Adrenal gland (tissue), 12 donors: ENCODE data around the gene LIF. TPM values are rescaled to one million over a fixed set of nuclear protein-coding genes. Genes with fewer than 3 reads are reported as not detected.

Experiments
- DNase-seq, 7 donors: peaks; one replicate each; pipeline ENCODE4 v3.0.0-alpha.2; 2019 to 2020
- H3K27ac ChIP-seq, 5 donors: fragments of 200-600 bp; sonication (generic) in 4 of 5; 1 replicate in 3 of 5; 2 replicates in 2 of 5; pipeline versions ENCODE4 v1.5.1 to v1.8.0; 2016 to 2020; ENCODE audit warnings: mild to moderate bottlenecking in 1 of 5
- H3K27me3 ChIP-seq: fragments of 200-600 bp; 2 replicates; pipeline ENCODE4 v1.8.0; 2021
- H3K36me3 ChIP-seq, 2 donors: fragments of 200-600 bp; replicated peaks in 1 of 2; 1 replicate in 1 of 2; 2 replicates in 1 of 2; pipeline versions ENCODE4 v1.5.1 to v1.8.0; 2018 to 2022
- H3K4me1 ChIP-seq, 2 donors: fragments of 200-600 bp; replicated peaks in 1 of 2; 1 replicate in 1 of 2; 2 replicates in 1 of 2; pipeline versions ENCODE4 v1.5.1 to v1.8.0; 2018 to 2021
- H3K4me3 ChIP-seq, 4 donors: fragments of 200-600 bp; sonication (generic) in 3 of 4; one replicate each; pipeline ENCODE4 v1.5.1; 2016 to 2018
- H3K9me3 ChIP-seq, 3 donors: fragments of 200-600 bp; sonication (generic) in 1 of 3; replicated peaks in 1 of 3; 1 replicate in 2 of 3; 2 replicates in 1 of 3; pipeline versions ENCODE4 v1.5.1 to v1.8.0; 2016 to 2021
- CTCF ChIP-seq, 6 experiments: fragments of 450-650 bp in 4 of 6; fragments of 200-600 bp in 2 of 6; sonication (generic) in 1 of 6; IDR thresholded peaks; 1 replicate in 5 of 6; 2 replicates in 1 of 6; pipeline versions ENCODE4 v1.5.1 to v1.8.0; 2016 to 2021; ENCODE audit warnings: antibody characterized with exemption in 6 of 6, mild to moderate bottlenecking in 2 of 6, moderate library complexity in 1 of 6
- POLR2A ChIP-seq, 2 donors: fragments of 450-650 bp; IDR thresholded peaks; one replicate each; pipeline ENCODE4 v1.6.1; 2017; ENCODE audit warnings: antibody characterized with exemption in 2 of 2, mild to moderate bottlenecking in 2 of 2, moderate library complexity in 1 of 2
- WGBS, 4 donors: extraction: QIAGEN DNeasy Blood & Tissue Kit in 2 of 4; methylation state at CpG; one replicate each; pipeline versions ENCODE4 v1.1.5 to v1.1.7; 2013 to 2017; 5-methylcytosine and 5-hydroxymethylcytosine counted together
- intact Hi-C, 2 donors: fragments of 100-400 bp; cut with DNase I; formaldehyde crosslinking; loops; one replicate each; pipeline versions ENCODE4 v1.14.1 to v1.15.0; 2022 to 2023
- polyA plus RNA-seq, 3 donors: library from polyadenylated mRNA; stranded (reverse); fragments of 200-250 nt in 2 of 3; fragments of 350-450 nt in 1 of 3; fragmentation: Illumina TruSeq in 1 of 3; extraction: RNeasy Lipid Tissue Mini Kit (QIAGEN cat#74804) in 1 of 3; gene quantifications; one replicate each; pipeline ENCODE4 v1.2.3, GENCODE V29; 2013 to 2014
- total RNA-seq, 9 donors: library from RNA; depleted of rRNA in 4 of 9; stranded (reverse); fragments of >200 nt in 4 of 9; fragments of 120-200 nt in 1 of 9; fragmentation: NEBNext Ultra II Directional in 1 of 9; extraction: Animal tissue kit (Norgen Biotek cat#: 25700) in 1 of 9; gene quantifications; one replicate each; pipeline versions ENCODE4 v1.1.0 to v1.2.4, GENCODE V29; 2013 to 2023
- donor health status: healthy with polysubstance abuse.
- donor health status: Bipolar disorder and iron deficiency.
- donor health status: DM: yes; HTN: yes; CAD: no.
- donor health status: DM: no; HTN: no; CAD: no.
- donor health status: DM: no; HTN: no; CAD: no.
- donor health status: DM: yes; HTN: yes; CAD: no.

The LIF gene
- total and polyA plus RNA-seq, 12 donors: 0.06 to 9.3 (median 1.5) TPM

- H3K27ac ChIP-seq: peak within 1 kb of the TSS; percentile 10 to 87 (median 53)
- DNase-seq: peak; percentile 50 to 76 (median 62)
- no peaks in the 10 kb centered on the region for H3K27me3 ChIP-seq
- no peaks in the 10 kb centered on the region for H3K36me3 ChIP-seq
- 65 to 84% (median 70%) methylated on average over 14 to 35 of the region's 35 CpGs for WGBS, 4 donors
- intact Hi-C loops: no loop called here
- H3K4me1 ChIP-seq: peaks cover 0 to 9% of the 10 kb centered on the region in 2 donors
- no peak for TF ChIP-seq POLR2A (IDR thresholded peaks at IDR 0.05)
- TF ChIP-seq CTCF (IDR thresholded peaks at IDR 0.05): no peak
- no peaks in the 10 kb centered on the region for H3K9me3 ChIP-seq
- H3K4me3 ChIP-seq: peak within 1 kb of the TSS in 2 of 4 donors; percentile 3 to 33
These were observed 20.2 kb upstream of the LIF start, which contains the start of gene OSM for GRCh38 chr22:30266445-30267381. Gene OSM, minus strand, starts transcription at chr22:30266851. Its CDS starts 52 bp downstream, at chr22:30266799.

- DNase-seq: peak in 2 of 7 donors; percentile 56 to 58
- TF ChIP-seq CTCF (IDR thresholded peaks at IDR 0.05): no peak
- TF ChIP-seq POLR2A (IDR thresholded peaks at IDR 0.05): peak in 1 of 2 donors; percentile 12
- no peaks in the 10 kb centered on the region for H3K36me3 ChIP-seq
- WGBS, 4 donors: 64 to 86% (median 65%) methylated on average over 11 to 24 of the region's 24 CpGs
- no peaks in the 10 kb centered on the region for H3K9me3 ChIP-seq
- intact Hi-C loops: no loop called here
- H3K27ac ChIP-seq: peak overlapping the region; percentile 10 to 87 (median 53)
- H3K27me3 ChIP-seq: no peaks in the 10 kb centered on the region
- H3K4me1 ChIP-seq: peaks cover 0 to 9% of the 10 kb centered on the region in 2 donors
- peak overlapping the region in 1 of 4 donors; percentile 33 for H3K4me3 ChIP-seq
These were observed 19.4 kb upstream of the LIF start for GRCh38 chr22:30265823-30266444.

GRCh38 chr22:30265131-30265720 lies 18.7 kb upstream of the LIF start:
- no peaks in the 10 kb centered on the region for H3K9me3 ChIP-seq
- peak overlapping the region in 1 of 5 donors; percentile 87 for H3K27ac ChIP-seq
- H3K27me3 ChIP-seq: no peaks in the 10 kb centered on the region
- no peak for DNase-seq
- H3K36me3 ChIP-seq: no peaks in the 10 kb centered on the region
- TF ChIP-seq POLR2A (IDR thresholded peaks at IDR 0.05) (no peak), CTCF (IDR thresholded peaks at IDR 0.05) (no peak)
- intact Hi-C loops: no loop called here
- WGBS, 4 donors: 82 to 100% (median 86%) methylated on average over 2 to 9 of the region's 9 CpGs
- H3K4me3 ChIP-seq: no peak overlapping the region
- H3K4me1 ChIP-seq: peaks cover 0 to 9% of the 10 kb centered on the region in 2 donors

GRCh38 chr22:30263883-30264282 lies 17.3 kb upstream of the LIF start:
- intact Hi-C loops: loop anchor here (5.0 kb wide), 2 partner anchors 123 to 218 kb away; partner anchors contain the start of gene RNF215 (in 2 of the 2)
- Histone ChIP-seq H3K4me1 (peaks cover 0 to 9% of the 10 kb centered on the region in 2 donors), H3K4me3 (no peak overlapping the region), H3K27me3 (no peaks in the 10 kb centered on the region), H3K9me3 (no peaks in the 10 kb centered on the region), H3K27ac (no peak overlapping the region), H3K36me3 (no peaks in the 10 kb centered on the region)
- TF ChIP-seq CTCF (IDR thresholded peaks at IDR 0.05): no peak
- TF ChIP-seq POLR2A (IDR thresholded peaks at IDR 0.05): no peak
- DNase-seq: no peak
- WGBS, 4 donors: 80 to 89% (median 87%) methylated on average over 1 to 17 of the region's 17 CpGs
